ENCODE data around the gene PTPN14.

The PTPN14 gene

DNA sequence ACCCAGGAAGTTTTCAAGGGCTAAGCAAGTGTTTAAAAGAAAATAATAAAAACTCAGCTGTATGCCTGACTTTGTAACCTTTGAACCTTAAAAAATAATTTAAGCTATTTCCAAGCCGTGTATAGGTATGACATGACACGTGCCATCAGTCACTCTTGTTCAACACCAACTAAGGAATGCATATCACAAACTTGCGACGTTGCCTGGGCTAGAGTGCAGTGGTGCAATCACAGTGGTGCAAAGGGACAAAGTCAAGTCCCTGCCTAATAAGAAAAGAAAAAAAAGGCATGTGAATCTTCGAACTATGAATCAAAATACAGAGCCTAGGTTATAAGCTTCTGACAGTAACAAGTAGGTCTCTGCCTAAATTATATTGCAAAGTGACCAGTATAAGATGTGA lies 191.3 kb downstream of the PTPN14 start:
- no peak for DNase-seq

DNA sequence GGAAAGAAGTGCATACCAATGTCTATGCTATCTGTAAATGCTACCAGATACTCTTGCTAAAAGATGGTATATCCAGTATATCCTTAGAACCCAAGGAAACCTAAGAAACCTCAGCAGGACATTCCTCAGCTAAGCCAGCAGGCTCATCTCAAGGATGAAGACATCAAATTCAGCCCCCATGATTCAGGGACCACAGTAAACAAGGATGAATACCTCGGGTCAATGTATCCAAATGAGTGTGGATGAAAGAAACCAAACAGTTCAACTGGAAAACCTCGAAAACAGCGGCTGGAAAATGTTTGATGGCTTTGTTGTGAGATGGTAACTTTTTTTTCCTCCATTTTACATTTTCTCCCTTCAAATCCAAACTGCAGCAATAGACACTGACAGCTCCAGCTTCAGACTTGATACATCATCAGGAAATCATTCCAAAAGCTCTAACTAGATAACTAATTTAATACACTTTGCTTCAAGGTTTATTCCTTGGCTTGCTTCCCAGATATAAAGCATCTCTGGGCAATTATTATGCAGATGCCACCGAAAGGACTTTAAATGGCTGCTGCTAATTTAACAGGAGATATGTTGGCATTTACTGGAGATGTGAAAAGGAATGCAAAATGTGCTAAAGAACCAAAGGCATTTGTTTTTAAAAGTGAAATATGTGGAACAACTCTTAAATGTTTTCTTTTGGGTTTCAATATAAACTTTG lies 196.8 kb downstream of the PTPN14 start:
- DNase-seq, result no peak

- no peak for DNase-seq
Measured at GRCh38 chr1:214352838-214353237, 198.6 kb downstream of the PTPN14 start.

DNA sequence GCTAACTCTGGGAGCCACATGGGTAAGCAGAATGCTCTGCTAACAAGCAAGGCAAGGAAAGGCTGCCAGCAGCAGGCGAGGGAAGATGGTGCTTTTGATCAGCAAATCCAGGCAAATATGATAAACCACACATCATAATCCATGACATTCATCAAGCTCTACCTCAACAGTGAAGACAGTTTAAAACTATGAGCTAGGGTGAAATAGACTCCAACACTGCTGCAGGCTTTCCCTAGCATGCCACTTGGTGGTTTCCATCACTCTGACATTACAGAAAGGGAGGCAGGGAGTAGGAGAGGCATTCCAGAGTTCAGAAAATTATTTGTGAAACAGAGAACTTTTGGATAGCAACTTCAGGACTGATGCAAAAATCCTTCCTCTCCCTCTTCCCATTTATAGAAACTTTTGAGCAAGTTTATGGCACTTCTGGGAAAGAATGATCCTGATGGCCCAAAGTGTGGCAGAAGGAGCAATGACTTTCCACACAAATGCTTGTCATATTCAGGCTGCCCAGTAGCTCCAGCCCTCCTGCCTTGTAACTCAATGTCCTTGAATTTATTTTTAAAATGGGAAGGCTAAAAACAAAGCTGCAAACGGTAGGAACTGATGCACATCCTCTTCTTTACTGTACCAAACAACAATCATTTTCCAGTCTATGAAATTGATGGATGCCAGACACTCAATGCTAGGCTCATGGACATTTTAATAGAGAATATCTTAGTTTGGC lies 199.7 kb downstream of the PTPN14 start:
- no peak for DNase-seq

GRCh38 chr1:214349781-214350180 lies 201.6 kb downstream of the PTPN14 start:
- DNase-seq, result no peak

GRCh38 chr1:214349008-214349407 lies 202.4 kb downstream of the PTPN14 start:
- DNase-seq, result no peak

DNA sequence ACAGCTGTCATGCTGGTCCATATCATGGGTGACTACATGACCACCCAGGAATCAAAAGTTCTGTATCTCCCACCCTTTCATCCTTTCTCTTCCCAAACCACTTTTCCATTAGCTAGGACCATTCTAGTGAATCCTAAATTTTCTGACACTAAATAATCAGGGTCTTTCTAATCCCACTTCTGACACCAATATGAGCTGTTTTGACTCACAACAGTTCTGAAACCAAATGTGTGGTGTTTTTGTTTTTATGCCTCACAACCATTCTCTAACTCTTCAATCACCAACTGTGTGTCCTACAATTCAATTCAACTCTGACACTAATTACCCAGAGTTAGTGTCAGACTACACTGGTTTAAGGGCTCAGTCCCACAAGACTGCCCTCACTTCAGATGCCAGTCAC lies 206.5 kb downstream of the PTPN14 start:
- DNase-seq, result no peak

DNA sequence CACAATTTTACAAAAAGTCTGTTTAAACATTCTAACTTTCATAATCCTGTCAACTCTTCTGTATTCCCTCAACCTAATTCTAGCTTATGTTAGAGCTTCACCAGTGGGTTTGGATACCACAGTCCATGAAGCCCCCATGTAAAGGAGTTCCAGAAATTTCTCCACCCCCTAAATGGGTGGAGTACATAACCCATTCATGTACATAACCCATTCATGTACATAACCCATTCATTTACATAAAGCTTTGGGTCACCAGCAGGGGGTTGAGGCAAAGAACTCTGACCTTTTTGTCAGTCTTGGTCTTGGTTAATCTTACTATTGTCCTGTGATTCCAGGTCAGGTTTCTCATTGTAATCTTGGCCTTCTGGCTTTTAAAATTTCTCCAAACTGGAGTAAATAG lies 208.9 kb downstream of the PTPN14 start:
- no peak for DNase-seq

DNA sequence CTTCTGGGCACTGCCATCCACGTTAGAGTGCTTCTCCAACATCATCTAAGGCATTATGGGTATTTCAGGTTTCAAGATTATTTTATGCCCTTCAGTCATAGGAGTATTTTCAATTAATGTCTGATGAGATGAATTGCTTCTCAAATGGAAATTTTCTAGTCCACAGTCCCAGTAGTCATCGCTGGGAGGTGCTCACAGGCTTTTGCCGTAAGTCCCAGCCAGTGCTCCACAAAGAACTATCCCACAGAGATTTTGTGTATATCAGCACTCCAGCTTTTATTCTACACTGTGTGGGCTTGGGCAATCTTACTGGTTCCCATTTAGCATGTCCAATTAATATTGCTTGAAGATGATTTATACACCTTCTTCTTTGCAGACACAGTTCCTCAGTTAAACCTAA lies 209.5 kb downstream of the PTPN14 start:
- DNase-seq, result no peak

- no peak for DNase-seq
Measured at GRCh38 chr1:214341459-214341858, 209.9 kb downstream of the PTPN14 start.

DNA sequence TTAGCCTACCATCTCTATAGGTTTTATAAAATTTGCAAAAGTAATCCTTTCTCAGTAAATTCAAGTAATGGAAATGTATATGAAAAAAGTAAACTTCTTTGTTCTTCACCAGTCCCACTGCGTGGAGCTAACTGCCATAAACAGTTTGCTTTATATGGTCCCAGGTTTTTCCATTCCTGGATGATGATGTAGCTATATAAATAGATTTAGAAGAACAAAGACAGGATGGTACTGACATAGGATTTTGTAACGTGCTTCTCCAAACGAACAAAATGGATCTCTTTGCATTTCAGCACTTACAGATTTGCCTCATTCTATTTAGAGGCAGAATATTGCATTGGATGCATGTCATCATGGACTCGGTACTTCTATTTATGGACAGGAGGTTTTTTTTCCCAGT lies 213.2 kb downstream of the PTPN14 start:
- no peak for DNase-seq

- DNase-seq, result no peak
Measured at GRCh38 chr1:214337511-214337910, 213.9 kb downstream of the PTPN14 start.

DNA sequence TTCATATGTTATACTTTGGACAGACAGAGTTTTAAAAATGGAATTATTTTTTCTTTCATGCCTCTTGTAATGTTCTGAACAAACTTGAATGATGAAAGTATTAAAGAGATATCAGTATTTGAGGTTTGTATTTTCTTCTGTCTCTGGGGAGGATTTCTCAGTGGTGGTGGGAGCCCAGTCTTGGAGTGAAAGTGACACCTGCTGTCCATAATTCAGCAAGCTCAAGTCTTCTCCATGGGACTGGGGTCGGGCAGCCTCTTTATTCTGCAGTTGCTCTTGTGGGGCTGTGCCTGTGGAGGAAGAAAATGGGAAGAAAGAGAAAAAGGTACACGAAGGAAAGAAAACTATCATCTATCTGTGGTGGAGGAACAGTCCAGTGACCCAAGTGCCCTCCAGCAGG lies 214.4 kb downstream of the PTPN14 start:
- DNase-seq, result no peak

- DNase-seq, result no peak
Measured at GRCh38 chr1:214335567-214335966, 215.8 kb downstream of the PTPN14 start.

DNA sequence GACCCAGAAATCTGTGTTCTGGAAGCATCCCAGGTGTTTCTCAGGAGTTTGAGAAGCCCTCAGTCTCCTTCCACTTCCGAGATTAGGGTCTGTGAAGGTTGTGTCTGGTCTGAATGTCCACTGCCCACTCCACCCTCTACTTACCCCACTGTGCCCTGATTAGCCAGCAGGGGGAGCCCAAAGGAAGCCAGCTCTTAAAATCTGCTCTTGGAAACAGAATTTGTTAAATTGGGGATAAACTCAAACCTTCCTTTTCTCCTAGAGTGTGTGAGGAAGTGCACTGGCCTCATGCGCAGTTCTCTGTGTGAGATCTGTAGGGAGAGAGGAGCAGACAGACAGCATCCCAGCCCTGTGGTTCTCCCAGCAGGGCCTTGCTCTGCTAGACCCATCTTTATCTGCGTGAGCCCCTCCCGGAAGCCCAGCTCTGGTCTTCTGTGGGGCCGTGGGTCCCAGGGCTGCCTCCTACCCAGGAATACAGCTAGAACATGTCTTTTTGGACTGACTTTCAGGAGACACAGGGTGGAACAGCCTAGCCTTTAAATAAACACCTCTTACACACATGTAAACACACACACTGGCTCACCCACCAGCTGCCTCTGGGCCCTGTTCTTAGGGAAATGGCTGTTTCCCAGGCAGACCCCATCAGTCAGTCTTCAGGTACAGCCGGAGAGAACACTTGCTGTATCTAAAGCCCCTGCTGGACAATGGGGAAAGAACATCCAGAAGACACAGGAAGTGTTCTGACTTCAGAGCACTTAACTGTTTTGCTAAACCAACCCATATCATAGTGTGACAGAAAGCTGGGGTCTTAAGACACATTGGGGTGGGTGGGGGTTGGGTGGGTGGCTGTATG lies 218.2 kb downstream of the PTPN14 start:
- DNase-seq, result no peak

DNA sequence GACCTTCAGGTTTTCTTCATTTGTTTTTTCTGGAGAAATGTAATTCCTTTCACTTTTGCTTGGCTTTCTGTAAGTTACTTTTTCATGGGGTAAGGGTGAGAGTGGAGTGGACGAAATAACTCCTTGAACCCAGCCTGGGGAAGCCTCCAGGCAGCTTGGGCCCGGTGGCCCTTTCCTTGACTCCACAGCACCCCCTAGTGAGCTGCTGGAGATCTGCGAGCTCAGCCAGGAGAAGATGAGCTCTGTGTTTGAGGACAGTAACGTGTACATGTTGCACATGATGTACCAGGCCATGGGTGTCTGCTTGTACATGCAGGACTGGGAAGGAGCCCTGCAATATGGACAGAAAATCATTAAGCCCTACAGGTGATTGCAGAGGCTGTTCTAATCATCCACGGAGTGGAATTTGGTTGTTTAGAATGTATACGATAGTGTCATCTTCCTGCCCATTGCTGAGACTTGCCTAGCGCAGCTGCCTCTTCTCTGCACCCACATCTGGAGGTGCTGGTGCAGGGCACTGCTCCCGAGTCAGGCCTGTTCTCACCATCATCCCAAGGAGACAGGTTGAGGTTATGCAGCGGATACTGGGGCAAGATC lies 219.5 kb downstream of the PTPN14 start:
- DNase-seq, result peak; percentile 27

- no peak for DNase-seq
Measured at GRCh38 chr1:214331180-214331579, 220.2 kb downstream of the PTPN14 start.

- DNase-seq, result no peak
Measured at GRCh38 chr1:214330715-214331114, 220.7 kb downstream of the PTPN14 start.

DNA sequence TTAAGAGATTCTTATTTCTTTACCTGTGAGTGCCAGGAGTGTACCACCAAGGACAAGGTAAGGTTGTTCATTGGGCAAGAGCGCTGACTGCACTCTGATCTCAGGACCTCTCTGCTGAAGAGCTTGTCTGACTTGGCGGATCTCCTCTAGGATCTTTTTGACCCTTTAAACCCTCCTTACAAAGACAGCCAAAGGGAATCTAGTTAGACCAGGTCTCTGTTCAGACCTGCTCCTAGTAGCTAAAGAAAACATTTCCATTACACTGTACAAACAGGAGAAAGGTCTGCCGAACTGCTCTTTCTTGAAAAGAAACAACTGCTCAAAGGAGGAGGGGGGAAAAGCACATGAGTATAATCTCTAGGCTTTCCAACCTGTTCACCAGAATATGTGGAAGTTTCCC lies 221.2 kb downstream of the PTPN14 start:
- DNase-seq, result no peak

DNA sequence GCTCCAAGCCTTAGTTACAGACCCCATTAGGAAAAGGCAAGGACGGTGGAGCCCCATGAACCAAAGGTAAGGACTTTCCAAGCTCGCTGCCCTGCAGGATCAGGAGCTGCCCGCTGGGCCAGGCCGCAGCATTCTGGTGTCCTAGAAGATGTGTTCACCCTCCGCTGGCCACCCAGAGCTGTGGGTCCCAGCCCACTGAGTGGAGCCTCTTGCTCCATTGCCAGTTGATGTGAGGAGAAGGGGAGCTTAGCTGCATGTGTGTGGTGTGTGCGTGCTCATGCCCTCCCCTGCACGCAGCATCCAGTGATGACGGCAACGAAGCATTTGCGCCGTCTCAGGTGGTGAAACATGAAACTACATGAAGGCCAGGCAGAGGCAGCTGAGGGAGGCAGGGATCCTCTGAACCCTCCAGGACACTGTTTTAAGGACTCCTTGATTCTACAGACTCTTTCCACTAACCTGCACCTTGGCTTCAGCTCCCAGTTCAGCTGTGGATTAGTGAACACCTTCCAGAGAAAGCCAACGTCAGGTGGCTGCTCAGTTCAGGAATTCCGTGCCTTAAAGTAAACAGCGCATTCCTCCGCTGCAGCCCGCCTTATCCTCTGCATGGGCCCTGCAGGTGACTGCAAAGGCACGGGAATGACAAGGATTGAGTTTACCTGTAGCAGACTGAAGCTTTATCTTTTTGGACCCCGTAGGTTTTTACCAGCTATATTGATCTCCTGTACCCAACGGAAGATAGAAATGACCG lies 221.8 kb downstream of the PTPN14 start:
- DNase-seq, result no peak

DNA sequence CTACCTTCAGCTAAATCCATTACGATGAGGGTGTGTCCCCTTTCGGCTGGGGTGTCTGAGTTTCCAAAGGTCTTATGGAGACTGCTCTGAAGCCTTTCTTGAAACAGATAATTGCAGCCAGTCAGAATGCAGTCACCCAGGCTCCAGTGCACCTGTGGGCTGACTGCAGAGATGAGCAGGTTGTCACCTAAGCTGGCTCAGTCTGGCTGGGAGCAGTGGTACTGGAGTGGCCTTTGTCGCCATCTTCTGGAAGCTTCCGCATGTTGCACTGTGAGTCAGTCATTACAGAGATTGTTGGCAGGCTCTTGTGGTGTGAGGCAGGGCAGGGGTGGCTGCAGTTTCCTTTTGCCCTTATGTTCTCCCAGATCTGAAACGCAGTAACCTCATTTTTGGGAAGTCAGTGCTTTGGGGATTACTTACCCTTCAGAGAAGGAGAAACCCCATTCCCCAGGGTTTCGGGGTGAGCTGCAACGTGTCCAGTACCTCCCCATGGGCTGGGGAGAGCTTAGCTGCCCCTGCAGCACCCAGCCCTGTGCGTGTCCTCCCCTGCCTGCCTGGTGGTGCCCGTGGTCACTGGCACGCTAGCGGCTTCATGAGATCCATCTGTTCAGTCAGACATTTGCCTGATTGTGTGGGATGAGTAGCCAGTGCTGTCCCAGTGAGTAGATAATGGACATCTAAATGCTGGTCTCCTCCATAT lies 222.5 kb downstream of the PTPN14 start:
- peak; percentile 69 for DNase-seq

- DNase-seq, result no peak
Measured at GRCh38 chr1:214327514-214327913, 223.9 kb downstream of the PTPN14 start.

Measured in effector CD4-positive, alpha-beta T cell (primary cell).